Activated naive CD4-positive, alpha-beta T cell treated with anti-CD3 and anti-CD28 coated beads, Interleukin-2, amount 50 U/mL, for 72 hours (primary cell): ENCODE results near the gene PTPRT. TPM values are rescaled to one million over a fixed set of nuclear protein-coding genes. Genes with fewer than 3 reads are reported as not detected.

Experiments
- ATAC-seq, 2 donors: fragments of 150-1000 bp; cut with Tn5 transposase; 2 replicates each; pipeline ENCODE4 v1.10.0; 2021; ENCODE audit warnings: mild to moderate bottlenecking in 2 of 2, moderate library complexity in 2 of 2
- DNase-seq, 2 donors: peaks; one replicate each; pipeline ENCODE4 v3.0.0; 2021 to 2022; ENCODE audit warnings: low spot score in 2 of 2
- H3K27ac Mint-ChIP-seq, 2 donors: one replicate each; pipeline ENCODE4 v1.8.0; 2022; ENCODE audit warnings: mild to moderate bottlenecking in 2 of 2, mixed read lengths in 2 of 2
- H3K36me3 Mint-ChIP-seq, 2 donors: one replicate each; pipeline ENCODE4 v1.8.0; 2022; ENCODE audit warnings: mixed read lengths in 2 of 2
- H3K9me3 Mint-ChIP-seq, 2 donors: one replicate each; pipeline ENCODE4 v1.8.0; 2022; ENCODE audit warnings: mixed read lengths in 2 of 2
- total RNA-seq, 2 donors: library from RNA; stranded (reverse); gene quantifications; one replicate each; pipeline ENCODE4 v1.2.3, GENCODE V29; 2022

PTPRT gene
- total RNA-seq, 2 donors from 2014 or later, result not detected

- ATAC-seq, result no peak
- DNase-seq, result no peak
- Mint-ChIP-seq H3K9me3 (no peaks in the 10 kb centered on the region), H3K36me3 (no peaks in the 10 kb centered on the region), H3K27ac (no peak overlapping the region)
Measured at GRCh38 chr20:43022081-43022480, 167.6 kb downstream of the PTPRT start.

DNA sequence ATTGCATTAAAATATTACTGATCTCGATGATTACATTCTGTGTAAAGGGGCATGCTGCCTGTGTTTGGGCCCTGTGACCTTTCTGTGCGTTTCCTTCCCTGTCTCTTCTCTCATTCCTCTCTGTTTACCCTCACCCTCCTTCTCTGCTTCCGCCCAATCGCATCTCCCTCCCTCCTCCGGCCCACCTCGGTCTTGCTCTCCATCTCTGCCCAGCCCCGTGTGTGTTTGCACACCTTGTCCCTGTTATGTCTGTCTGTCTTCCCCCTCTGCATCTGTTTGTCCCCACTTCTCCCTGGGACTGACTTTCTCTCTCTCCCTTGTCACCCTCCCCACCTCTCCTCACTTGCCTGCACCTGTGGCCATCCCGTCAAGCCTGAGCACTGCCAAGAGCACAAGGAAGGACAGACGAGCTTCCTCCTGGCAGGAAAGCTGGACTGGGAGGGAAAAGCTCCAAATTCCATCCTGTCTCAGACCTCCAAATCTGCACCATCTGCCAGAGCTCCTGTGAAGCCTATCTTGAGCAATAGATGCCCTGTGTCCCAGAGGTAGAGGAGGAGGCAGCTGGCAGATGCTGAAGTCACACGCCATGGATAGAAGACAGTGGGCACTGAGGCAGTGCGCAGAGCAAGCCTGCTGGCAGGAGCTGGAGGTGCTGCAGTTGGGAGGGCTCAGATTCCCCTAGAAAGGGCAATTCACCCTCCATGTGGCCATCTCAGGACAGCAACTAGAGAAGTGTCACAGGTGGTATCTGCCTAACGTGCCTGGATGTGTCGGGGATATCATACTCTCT lies 172.3 kb downstream of the PTPRT start:
- DNase-seq (no peak), ATAC-seq (no peak)
- no peaks in the 10 kb centered on the region for H3K9me3 Mint-ChIP-seq
- no peaks in the 10 kb centered on the region for H3K36me3 Mint-ChIP-seq
- no peak overlapping the region for H3K27ac Mint-ChIP-seq

- H3K27ac Mint-ChIP-seq, result no peak overlapping the region
- ATAC-seq, result no peak
- no peaks in the 10 kb centered on the region for H3K36me3 Mint-ChIP-seq
- DNase-seq, result no peak
- H3K9me3 Mint-ChIP-seq, result no peaks in the 10 kb centered on the region
Measured at GRCh38 chr20:43016257-43016656, 173.4 kb downstream of the PTPRT start.

DNA sequence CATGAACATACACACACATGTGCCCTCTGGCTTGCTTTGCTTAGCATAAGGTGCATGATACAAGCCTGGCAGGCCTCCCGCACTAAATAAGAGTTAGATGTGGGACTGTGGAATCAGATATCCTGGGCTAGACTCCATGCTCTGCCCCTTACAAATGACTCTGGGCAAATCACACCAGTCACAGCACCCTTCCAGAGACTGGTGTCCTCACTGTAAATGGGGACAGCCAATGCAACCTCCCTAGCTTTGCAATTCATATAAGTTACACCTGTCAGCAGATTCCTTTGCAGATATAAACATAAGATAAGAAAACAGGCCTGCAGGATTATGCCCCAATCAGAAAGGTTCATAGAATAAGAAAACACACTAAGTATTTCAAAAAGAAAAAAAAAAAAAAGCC lies 174.1 kb downstream of the PTPRT start:
- DNase-seq (no peak), ATAC-seq (no peak)
- no peaks in the 10 kb centered on the region for H3K36me3 Mint-ChIP-seq
- no peaks in the 10 kb centered on the region for H3K9me3 Mint-ChIP-seq
- H3K27ac Mint-ChIP-seq, result no peak overlapping the region

DNA sequence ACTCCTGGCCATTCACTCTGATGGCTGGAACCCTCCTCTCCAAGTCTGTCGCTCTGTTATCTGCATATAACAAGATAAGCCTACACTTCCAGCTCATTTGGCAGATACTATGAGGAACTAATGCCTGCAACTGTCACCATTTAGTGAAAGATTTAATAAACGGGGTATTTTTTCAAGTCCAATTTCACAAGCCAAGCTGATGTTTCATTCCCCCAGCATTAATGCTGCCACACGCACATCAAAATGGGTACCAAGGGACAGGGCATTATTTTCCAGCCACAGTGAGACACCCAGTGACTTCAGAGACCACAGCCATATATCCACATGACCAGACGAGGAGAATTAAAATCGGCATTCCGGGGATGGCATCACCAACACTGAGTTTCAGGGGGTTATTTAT lies 175.5 kb downstream of the PTPRT start:
- ATAC-seq, result no peak
- peaks cover 9 to 13% of the 10 kb centered on the region in 2 donors for H3K9me3 Mint-ChIP-seq
- H3K36me3 Mint-ChIP-seq, result no peaks in the 10 kb centered on the region

DNA sequence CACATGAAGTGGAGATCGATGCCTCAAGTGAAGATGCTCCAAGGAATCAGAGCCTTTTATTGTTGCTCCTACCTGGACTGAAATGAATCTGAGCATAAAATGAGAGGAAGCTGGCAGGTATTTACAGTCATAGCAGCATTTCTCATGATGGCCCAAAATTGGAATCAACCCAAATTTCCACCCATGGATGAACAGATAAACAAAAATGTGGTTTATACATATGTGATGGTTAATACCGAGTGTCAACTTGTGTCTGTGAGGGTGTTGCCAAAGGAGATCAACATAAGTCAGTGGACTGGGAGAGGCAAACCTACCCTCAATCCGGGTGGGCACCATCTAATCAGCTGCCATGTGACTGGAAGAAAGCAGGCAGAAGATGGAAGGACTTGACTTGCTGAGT lies 178.2 kb downstream of the PTPRT start:
- DNase-seq (no peak), ATAC-seq (no peak)
- H3K9me3 Mint-ChIP-seq, result peaks cover 9 to 13% of the 10 kb centered on the region in 2 donors
- no peak overlapping the region for H3K27ac Mint-ChIP-seq
- H3K36me3 Mint-ChIP-seq, result no peaks in the 10 kb centered on the region

More for the DNA sequence above, 175.5 kb downstream of the PTPRT start:
- no peak overlapping the region for H3K27ac Mint-ChIP-seq
- no peak for DNase-seq

- DNase-seq (no peak), ATAC-seq (no peak)
- Mint-ChIP-seq H3K27ac (no peak overlapping the region), H3K9me3 (peaks cover 9 to 13% of the 10 kb centered on the region in 2 donors), H3K36me3 (no peaks in the 10 kb centered on the region)
Measured at GRCh38 chr20:43009532-43009931, 180.2 kb downstream of the PTPRT start.

DNA sequence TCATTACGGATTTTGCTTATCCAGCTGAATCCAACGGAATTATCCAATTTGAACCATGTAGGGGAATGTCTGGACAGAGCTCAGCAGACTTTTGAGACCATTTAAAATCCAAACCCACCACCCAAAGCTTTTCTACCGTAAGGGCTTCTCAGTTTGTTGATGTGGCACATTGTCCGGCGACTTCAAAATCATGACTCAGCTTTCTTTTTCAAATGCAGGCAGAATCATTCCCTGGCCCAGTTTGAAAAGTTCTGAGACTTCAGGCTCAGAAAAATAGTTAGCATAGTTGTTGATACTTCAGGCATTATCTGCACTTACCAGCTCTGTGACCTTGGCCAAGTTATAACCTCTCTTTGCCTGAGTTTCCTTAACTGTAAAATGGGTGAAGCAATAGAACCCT lies 182.2 kb downstream of the PTPRT start:
- H3K9me3 Mint-ChIP-seq, result peaks cover 9 to 13% of the 10 kb centered on the region in 2 donors
- H3K27ac Mint-ChIP-seq, result no peak overlapping the region
- ATAC-seq (no peak), DNase-seq (no peak)
- H3K36me3 Mint-ChIP-seq, result no peaks in the 10 kb centered on the region

GRCh38 chr20:43006651-43007375 lies 182.9 kb downstream of the PTPRT start:
- ATAC-seq, result no peak
- H3K36me3 Mint-ChIP-seq, result no peaks in the 10 kb centered on the region

GRCh38 chr20:43003318-43003944 lies 186.3 kb downstream of the PTPRT start:
- Mint-ChIP-seq H3K36me3 (no peaks in the 10 kb centered on the region), H3K27ac (no peak overlapping the region), H3K9me3 (peaks cover 0 to 4% of the 10 kb centered on the region in 2 donors)
- DNase-seq, result no peak
- ATAC-seq, result no peak

More at GRCh38 chr20:43006651-43007375, 182.9 kb downstream of the PTPRT start:
- peaks cover 9 to 13% of the 10 kb centered on the region in 2 donors for H3K9me3 Mint-ChIP-seq
- no peak for DNase-seq
- H3K27ac Mint-ChIP-seq, result no peak overlapping the region

DNA sequence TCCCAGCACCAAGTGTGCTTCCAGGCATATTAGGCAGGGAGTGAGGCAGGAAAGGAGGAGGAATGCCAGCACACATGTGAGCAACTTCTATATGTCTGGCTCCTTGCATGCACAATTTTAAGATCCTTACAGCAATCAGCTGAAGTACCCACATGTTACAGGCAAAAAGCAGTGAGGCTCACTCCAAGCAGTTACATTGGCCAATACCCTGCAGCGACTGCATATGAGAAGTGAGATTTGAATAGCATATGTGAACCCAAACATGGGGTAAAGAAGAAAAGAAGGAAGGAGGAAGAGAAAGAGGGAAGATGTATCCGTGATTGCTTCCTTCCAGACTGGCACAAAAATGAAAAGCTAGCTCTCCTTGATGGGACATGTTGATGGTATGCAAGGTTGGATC lies 193.6 kb downstream of the PTPRT start:
- ATAC-seq, result no peak
- Mint-ChIP-seq H3K27ac (no peak overlapping the region), H3K36me3 (no peaks in the 10 kb centered on the region), H3K9me3 (peaks cover 0 to 8% of the 10 kb centered on the region in 2 donors)
- DNase-seq, result no peak

- ATAC-seq (no peak), DNase-seq (no peak)
- no peaks in the 10 kb centered on the region for H3K36me3 Mint-ChIP-seq
- peaks cover 11 to 15% of the 10 kb centered on the region in 2 donors for H3K9me3 Mint-ChIP-seq
- H3K27ac Mint-ChIP-seq, result no peak overlapping the region
Measured at GRCh38 chr20:42988319-42988718, 201.4 kb downstream of the PTPRT start.

- Mint-ChIP-seq H3K36me3 (no peaks in the 10 kb centered on the region), H3K9me3 (peaks cover 11 to 15% of the 10 kb centered on the region in 2 donors), H3K27ac (no peak overlapping the region)
- DNase-seq, result no peak
- no peak for ATAC-seq
Measured at GRCh38 chr20:42987376-42988114, 202.2 kb downstream of the PTPRT start.

- DNase-seq (no peak), ATAC-seq (no peak)
- Mint-ChIP-seq H3K36me3 (no peaks in the 10 kb centered on the region), H3K9me3 (peaks cover 11 to 15% of the 10 kb centered on the region in 2 donors), H3K27ac (no peak overlapping the region)
Measured at GRCh38 chr20:42986143-42986773, 203.4 kb downstream of the PTPRT start.

DNA sequence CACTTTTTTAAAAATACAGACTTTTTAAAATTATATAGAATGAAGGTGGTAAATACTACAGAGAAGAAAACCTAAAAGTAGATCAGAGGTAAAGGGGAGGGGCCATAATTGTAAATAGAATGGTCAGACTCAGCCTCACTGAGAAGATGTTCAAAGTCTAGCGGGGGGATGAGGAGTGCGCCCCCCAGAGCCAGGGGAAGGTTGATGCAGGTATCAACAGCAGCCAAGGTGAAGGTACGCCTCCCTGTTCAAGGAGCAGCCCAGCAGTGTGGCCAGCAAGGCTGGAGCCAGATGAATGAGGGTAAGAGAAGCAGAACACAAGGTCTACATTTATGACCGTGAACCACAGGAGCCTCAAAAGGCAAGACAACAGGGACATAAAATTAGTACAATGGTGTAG lies 204.1 kb downstream of the PTPRT start:
- Mint-ChIP-seq H3K27ac (no peak overlapping the region), H3K36me3 (no peaks in the 10 kb centered on the region), H3K9me3 (peaks cover 11 to 12% of the 10 kb centered on the region in 2 donors)
- ATAC-seq (no peak), DNase-seq (no peak)

DNA sequence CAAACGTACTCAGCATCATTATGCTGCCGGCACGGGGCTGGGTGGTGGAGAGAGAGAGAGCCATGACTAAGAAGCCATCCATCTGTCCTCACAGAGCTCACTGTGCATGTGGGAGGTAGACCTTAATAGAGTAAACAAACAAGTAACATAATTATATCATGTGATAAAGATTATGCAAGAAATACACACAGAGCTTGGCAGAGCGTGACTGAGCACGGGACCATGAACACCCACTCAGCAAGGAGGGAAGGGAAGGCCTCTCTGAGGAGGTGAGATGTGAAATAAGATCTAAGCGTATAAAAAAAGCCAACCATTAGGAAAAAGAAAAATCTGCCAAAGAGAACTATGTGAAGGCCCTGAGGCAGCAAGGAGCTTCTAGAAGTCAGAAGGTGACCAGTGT lies 207.5 kb downstream of the PTPRT start:
- Mint-ChIP-seq H3K36me3 (no peaks in the 10 kb centered on the region), H3K27ac (no peak overlapping the region), H3K9me3 (peaks cover 8 to 11% of the 10 kb centered on the region in 2 donors)
- DNase-seq (no peak), ATAC-seq (no peak)
